H1 (cell line): Measurements from ENCODE around the gene MBD1. TPM values are rescaled to one million over a fixed set of nuclear protein-coding genes. Genes with fewer than 3 reads are reported as not detected.
"Not testable (repeated sequence)": the region's sequence is repeated elsewhere in the genome, so short reads cannot be mapped to it uniquely, and the experiment has no call there.

Source experiments
- CTCF ChIA-PET: fragments of 300-600 bp; sonication (Branson Sonifier 250); formaldehyde crosslinking; loops from one replicate; lab custom pipeline; 2021; ENCODE audit not compliant: partially characterized antibody; lab: Charles Lee
- POLR2A ChIA-PET: fragments of 300-600 bp; sonication (Branson Sonifier 250); formaldehyde crosslinking; loops from one replicate; lab custom pipeline; 2021; ENCODE audit warnings: inconsistent platforms; ENCODE audit not compliant: partially characterized antibody; lab: Charles Lee
- DNase-seq, 2 experiments: peaks; one replicate each; pipeline versions ENCODE4 v3.0.0 to v3.0.0-alpha.2; 2010 to 2022; ENCODE audit warnings: low spot score in 2 of 2, low read depth in 1 of 2, mixed read lengths in 1 of 2
- FAIRE-seq: peaks from 2 replicates; lab custom pipeline; 2011; peaks lifted over from hg19 to GRCh38; lab: Jason Lieb, UNC
- H2AFZ ChIP-seq: 2 replicates; pipeline ENCODE4 v1.8.1; 2012; ENCODE audit warnings: low read length, inconsistent platforms
- H2AK5ac ChIP-seq: 2 replicates; pipeline ENCODE4 v1.6.1; 2013; ENCODE audit warnings: low read depth, low read length
- H2BK120ac ChIP-seq: replicated peaks from 2 replicates; pipeline ENCODE3; 2013; ENCODE audit warnings: low read depth, low read length, inconsistent platforms
- H2BK12ac ChIP-seq: 2 replicates; pipeline ENCODE4 v1.6.1; 2013; ENCODE audit warnings: low read depth, low read length
- H2BK15ac ChIP-seq: 2 replicates; pipeline ENCODE4 v1.6.1; 2013; ENCODE audit warnings: low read length
- H2BK20ac ChIP-seq: 2 replicates; pipeline ENCODE4 v1.6.1; 2013; ENCODE audit warnings: low read length
- H2BK5ac ChIP-seq: 2 replicates; pipeline ENCODE4 v1.6.1; 2013; ENCODE audit warnings: low read depth, low read length
- H3K14ac ChIP-seq: 2 replicates; pipeline ENCODE4 v1.6.1; 2013; ENCODE audit warnings: inconsistent platforms; ENCODE audit not compliant: insufficient read length
- H3K18ac ChIP-seq: 2 replicates; pipeline ENCODE4 v1.6.1; 2013; ENCODE audit warnings: low read length; ENCODE audit errors: extremely low read depth
- H3K23ac ChIP-seq: 2 replicates; pipeline ENCODE4 v1.6.1; 2013; ENCODE audit warnings: inconsistent platforms; ENCODE audit not compliant: insufficient read length
- H3K23me2 ChIP-seq: 2 replicates; pipeline ENCODE4 v1.6.1; 2013; ENCODE audit warnings: low read depth, low read length
- H3K27ac ChIP-seq: 2 replicates; pipeline ENCODE4 v1.6.1; 2011; ENCODE audit warnings: low read depth, low read length, inconsistent platforms
- H3K27me3 ChIP-seq, 4 experiments: replicated peaks in 1 of 4; 1 replicate in 1 of 4; 2 replicates in 3 of 4; pipeline versions ENCODE4 v1.6.1 to v1.8.1; 2011 to 2013; ENCODE audit warnings: low read length in 3 of 4, mild to moderate bottlenecking in 3 of 4, inconsistent platforms in 2 of 4, mixed read lengths in 2 of 4, moderate library complexity in 1 of 4; ENCODE audit not compliant: control insufficient read depth in 3 of 4, insufficient read depth in 3 of 4; ENCODE audit errors: extremely low read depth in 1 of 4
- H3K36me3 ChIP-seq, 4 experiments: 2 replicates each; pipeline versions ENCODE4 v1.6.1 to v1.8.1; 2011 to 2013; ENCODE audit warnings: mild to moderate bottlenecking in 4 of 4, low read length in 3 of 4, moderate library complexity in 2 of 4, control low read depth in 1 of 4, inconsistent platforms in 1 of 4; ENCODE audit not compliant: insufficient read depth in 4 of 4, control insufficient read depth in 2 of 4
- H3K4ac ChIP-seq: replicated peaks from 2 replicates; pipeline ENCODE3; 2013; ENCODE audit warnings: low read length, low read depth, mixed read lengths, inconsistent platforms; ENCODE audit not compliant: insufficient read length
- H3K4me1 ChIP-seq, 4 experiments: replicated peaks in 1 of 4; 1 replicate in 1 of 4; 2 replicates in 3 of 4; pipeline versions ENCODE4 v1.6.1 to v1.8.1; 2011 to 2013; ENCODE audit warnings: low read length in 3 of 4, inconsistent platforms in 2 of 4, mixed read lengths in 1 of 4; ENCODE audit not compliant: insufficient read depth in 4 of 4, control insufficient read depth in 3 of 4
- H3K4me2 ChIP-seq, 2 experiments: 2 replicates each; pipeline versions ENCODE4 v1.6.1 to v1.8.1; 2011 to 2013; ENCODE audit warnings: low read depth in 2 of 2, low read length in 2 of 2, control low read depth in 1 of 2, inconsistent platforms in 1 of 2, mild to moderate bottlenecking in 1 of 2; ENCODE audit not compliant: insufficient read depth in 1 of 2
- H3K4me3 ChIP-seq, 4 experiments: fragments of 200-600, 300-600 bp in 1 of 4; sonication (generic), shearing (Covaris generic), sonication (Bioruptor Twin) in 1 of 4; 2 replicates each; pipeline versions ENCODE4 v1.5.1 to v1.8.1; 2011 to 2016; ENCODE audit warnings: low read length in 4 of 4, low read depth in 3 of 4, control low read depth in 2 of 4, inconsistent platforms in 2 of 4, mild to moderate bottlenecking in 2 of 4, mixed read lengths in 1 of 4, moderate library complexity in 1 of 4; ENCODE audit not compliant: insufficient read depth in 2 of 4; ENCODE audit errors: extremely low read depth in 1 of 4
- H3K56ac ChIP-seq: replicated peaks from 2 replicates; pipeline ENCODE3; 2013; ENCODE audit warnings: low read depth, mild to moderate bottlenecking, mixed read lengths, low read length, inconsistent platforms; ENCODE audit not compliant: insufficient read length
- H3K79me1 ChIP-seq: 2 replicates; pipeline ENCODE4 v1.6.1; 2013; ENCODE audit warnings: low read depth, low read length, control low read depth
- H3K79me2 ChIP-seq, 2 experiments: 2 replicates each; pipeline versions ENCODE4 v1.6.1 to v1.8.1; 2012 to 2013; ENCODE audit warnings: low read length in 2 of 2, mild to moderate bottlenecking in 2 of 2, inconsistent platforms in 1 of 2; ENCODE audit not compliant: insufficient read depth in 2 of 2, control insufficient read depth in 1 of 2
- H3K9ac ChIP-seq, 4 experiments: replicated peaks in 1 of 4; 1 replicate in 1 of 4; 2 replicates in 3 of 4; pipeline versions ENCODE4 v1.6.1 to v1.8.1; 2011 to 2013; ENCODE audit warnings: low read depth in 3 of 4, low read length in 3 of 4, control low read depth in 2 of 4, mild to moderate bottlenecking in 2 of 4, moderate library complexity in 2 of 4, inconsistent platforms in 1 of 4; ENCODE audit errors: extremely low read depth in 1 of 4
- H3K9me3 ChIP-seq, 2 experiments: 2 replicates each; pipeline versions ENCODE4 v1.6.1 to v1.8.1; 2012 to 2013; ENCODE audit warnings: mild to moderate bottlenecking in 2 of 2, moderate library complexity in 2 of 2, control low read depth in 1 of 2, inconsistent platforms in 1 of 2, low read depth in 1 of 2, low read length in 1 of 2, mixed read lengths in 1 of 2; ENCODE audit not compliant: insufficient read depth in 2 of 2
- H4K20me1 ChIP-seq, 2 experiments: replicated peaks in 1 of 2; 2 replicates each; pipeline versions ENCODE3 to v1.8.1; 2011 to 2013; ENCODE audit warnings: inconsistent platforms in 2 of 2, low read length in 2 of 2, mild to moderate bottlenecking in 1 of 2; ENCODE audit not compliant: insufficient read depth in 2 of 2, control insufficient read depth in 1 of 2
- H4K5ac ChIP-seq: 2 replicates; pipeline ENCODE4 v1.6.1; 2013; ENCODE audit warnings: low read length, low read depth, mixed read lengths, inconsistent platforms; ENCODE audit not compliant: insufficient read length
- H4K8ac ChIP-seq: 2 replicates; pipeline ENCODE4 v1.8.0; 2013; ENCODE audit warnings: mild to moderate bottlenecking, moderate library complexity, low read length, inconsistent platforms; ENCODE audit not compliant: insufficient read depth; ENCODE audit errors: extremely low read depth
- H4K91ac ChIP-seq: replicated peaks from 2 replicates; pipeline ENCODE3; 2013; ENCODE audit warnings: low read length, mixed read lengths, inconsistent platforms; ENCODE audit not compliant: insufficient read length
- WGBS, 2 experiments: shearing (Covaris generic) in 1 of 2; methylation state at CpG; one replicate each; pipeline versions ENCODE4 v1.1.6 to v1.1.7; 2013 to 2015; ENCODE audit warnings: low lambda C conversion rate in 2 of 2, mixed read lengths in 2 of 2, inconsistent platforms in 1 of 2, low coverage in 1 of 2, missing lambda C conversion rate in 1 of 2; ENCODE audit not compliant: insufficient replicate concordance in 2 of 2, insufficient coverage in 1 of 2, insufficient read length in 1 of 2; ENCODE audit errors: extremely low coverage in 1 of 2, missing lambda C conversion rate in 1 of 2; 5-methylcytosine and 5-hydroxymethylcytosine counted together
- polyA plus RNA-seq, 7 experiments: library from polyadenylated mRNA; depleted of rRNA in 3 of 7; stranded (reverse) in 5 of 7; unstranded in 2 of 7; fragments of >200 nt in 5 of 7; fragments of 200-250 nt in 2 of 7; gene quantifications; 1 replicate in 5 of 7; 2 replicates in 1 of 7; 4 replicates in 1 of 7; pipeline versions ENCODE4 v1.2.1 to v1.2.3, GENCODE V29; 2011 to 2013; ENCODE audit warnings: missing spikeins in 2 of 7, mixed read lengths in 2 of 7
- small RNA-seq: library from polyadenylated mRNA; stranded (forward); fragments of <200 nt; extraction: miRNeasy Mini kit (QIAGEN cat#:217004); gene quantifications from one replicate; pipeline ENCODE3, GENCODE V24; 2013; ENCODE audit not compliant: insufficient read depth
- total RNA-seq: library from RNA; stranded (reverse); fragmentation: NEBNext Ultra II Directional; extraction: Animal tissue kit (Norgen Biotek cat#: 25700); gene quantifications from 2 replicates; pipeline ENCODE4 v1.2.1, GENCODE V29; 2021

The MBD1 gene
- total and polyA plus RNA-seq, 2 of the 8 experiments (the other 6 are each of a cell fraction or from before 2014, with no cell fraction given), result 32.2 to 41.6 TPM

- H2AFZ ChIP-seq, H3K9ac ChIP-seq, H2BK120ac ChIP-seq, POLR2A ChIA-PET, H4K20me1 ChIP-seq, H2BK12ac ChIP-seq, H3K4me1 ChIP-seq, DNase-seq, H3K4me2 ChIP-seq, H2BK15ac ChIP-seq, H4K8ac ChIP-seq, H3K56ac ChIP-seq, H2BK5ac ChIP-seq, H2BK20ac ChIP-seq, H3K4me3 ChIP-seq, H4K5ac ChIP-seq, H3K23ac ChIP-seq, H3K14ac ChIP-seq, H3K18ac ChIP-seq, H2AK5ac ChIP-seq, H3K27ac ChIP-seq, H3K27me3 ChIP-seq, H3K36me3 ChIP-seq, H3K79me1 ChIP-seq, H3K4ac ChIP-seq, H4K91ac ChIP-seq, H3K9me3 ChIP-seq, H3K23me2 ChIP-seq, H3K79me2 ChIP-seq, FAIRE-seq: not testable (repeated sequence)
- CTCF ChIA-PET, result interaction anchor here (3.0 to 5.7 kb wide), 2 partner anchors 32 to 137 kb away, joined by 11 to 51 read pairs; no protein-coding TSS in a partner anchor
- WGBS, 2 experiments, result 73% methylated on average over 4 of the region's 4 CpGs; no CpG with 5 or more reads in 1 of the 2 experiments
These were observed 61.1 kb downstream of the MBD1 start for GRCh38 chr18:50220249-50220648.

Small RNAs within 50 kb of the gene (small RNA-seq; reads per million reads assigned to genes)
- gene RNA5SP458, result not detected

Other genes starting within 250 kb of the MBD1 start
- 6.4 and 6.9 TPM in 2 replicates for gene MYO5B, start 86.4 kb downstream of the MBD1 start, total RNA-seq
- gene MYO5B, start 86.4 kb downstream of the MBD1 start, polyA plus RNA-seq (2011; rRNA removed), result 5.1 and 7.7 TPM in 2 replicates
- gene CFAP53, start 15.0 kb downstream of the MBD1 start, total RNA-seq, result 0.30 and 0.34 TPM in 2 replicates
- 0.05 and 0.08 TPM in 2 replicates for gene CFAP53, start 15.0 kb downstream of the MBD1 start, polyA plus RNA-seq (2011; rRNA removed)
- gene CXXC1, start 6.2 kb upstream of the MBD1 start, total RNA-seq, result 73.3 and 80.9 TPM in 2 replicates
- 136 and 208 TPM in 2 replicates for gene CXXC1, start 6.2 kb upstream of the MBD1 start, polyA plus RNA-seq (2011; rRNA removed)
- 18.9 and 22.9 TPM in 2 replicates for gene SKA1, start 93.5 kb upstream of the MBD1 start, total RNA-seq
- gene SKA1, start 93.5 kb upstream of the MBD1 start, polyA plus RNA-seq (2011; rRNA removed), result 8.6 and 9.2 TPM in 2 replicates